ENCODE measurements around the gene SPATA6L.

DNA sequence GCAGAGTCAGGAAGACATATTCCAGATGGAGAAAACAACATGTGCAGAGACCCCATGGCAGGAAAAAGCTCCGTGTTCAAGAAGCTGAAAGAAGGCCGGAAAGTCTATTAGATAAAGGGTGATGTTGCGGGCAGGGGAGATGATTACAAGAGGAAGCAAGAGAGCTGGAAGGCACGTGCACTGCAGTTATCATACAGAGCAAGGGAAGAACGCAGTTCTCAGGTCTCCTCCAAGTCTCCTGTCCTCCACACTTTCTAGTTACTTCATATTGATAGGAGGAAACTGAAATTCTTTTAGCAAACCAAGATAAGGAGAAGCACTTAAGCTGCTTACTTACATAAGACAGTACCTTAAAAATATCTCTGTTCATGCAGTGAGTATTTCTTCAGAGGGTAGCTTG, 62.5 kb downstream of the SPATA6L start:
- TF ChIP-seq, protein P1, sequence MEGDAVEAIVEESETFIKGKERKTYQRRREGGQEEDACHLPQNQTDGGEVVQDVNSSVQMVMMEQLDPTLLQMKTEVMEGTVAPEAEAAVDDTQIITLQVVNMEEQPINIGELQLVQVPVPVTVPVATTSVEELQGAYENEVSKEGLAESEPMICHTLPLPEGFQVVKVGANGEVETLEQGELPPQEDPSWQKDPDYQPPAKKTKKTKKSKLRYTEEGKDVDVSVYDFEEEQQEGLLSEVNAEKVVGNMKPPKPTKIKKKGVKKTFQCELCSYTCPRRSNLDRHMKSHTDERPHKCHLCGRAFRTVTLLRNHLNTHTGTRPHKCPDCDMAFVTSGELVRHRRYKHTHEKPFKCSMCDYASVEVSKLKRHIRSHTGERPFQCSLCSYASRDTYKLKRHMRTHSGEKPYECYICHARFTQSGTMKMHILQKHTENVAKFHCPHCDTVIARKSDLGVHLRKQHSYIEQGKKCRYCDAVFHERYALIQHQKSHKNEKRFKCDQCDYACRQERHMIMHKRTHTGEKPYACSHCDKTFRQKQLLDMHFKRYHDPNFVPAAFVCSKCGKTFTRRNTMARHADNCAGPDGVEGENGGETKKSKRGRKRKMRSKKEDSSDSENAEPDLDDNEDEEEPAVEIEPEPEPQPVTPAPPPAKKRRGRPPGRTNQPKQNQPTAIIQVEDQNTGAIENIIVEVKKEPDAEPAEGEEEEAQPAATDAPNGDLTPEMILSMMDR (conservative IDR thresholded peaks at IDR 0.05 in 1 of 2, IDR thresholded peaks at IDR 0.05 in 1 of 2; ENCODE audit: extremely low read depth in 1 of 2, insufficient read depth in 1 of 2, low read depth in 1 of 2, low read length in 2 of 2): no peak
- TF ChIP-seq EZH2 (IDR thresholded peaks at IDR 0.05; ENCODE audit: borderline replicate concordance, low read length): no peak

Measured in mammary epithelial cell (primary cell).